ENCODE data around the gene VPS52.
"Not testable (repeated sequence)": the region's sequence is repeated elsewhere in the genome, so short reads cannot be mapped to it uniquely, and the experiment has no call there.

VPS52 gene

GRCh38 chr6:33236852-33237251, 34.8 kb downstream of the VPS52 start:
- H3K4me3 ChIP-seq (ENCODE audit: low read length): no peak overlapping the region
- no peak for TF ChIP-seq CTCF (IDR thresholded peaks at IDR 0.05; ENCODE audit: insufficient read depth, low read depth, low read length, missing control alignments)
- DNase-seq (ENCODE audit: low read depth): no peak

GRCh38 chr6:33236328-33236727, 35.3 kb downstream of the VPS52 start:
- no peak overlapping the region for H3K4me3 ChIP-seq (ENCODE audit: low read length)
- TF ChIP-seq CTCF (IDR thresholded peaks at IDR 0.05; ENCODE audit: insufficient read depth, low read depth, low read length, missing control alignments): no peak
- no peak for DNase-seq (ENCODE audit: low read depth)

- no peak for DNase-seq (ENCODE audit: low read depth)
- H3K4me3 ChIP-seq (ENCODE audit: low read length): no peak overlapping the region
- no peak for TF ChIP-seq CTCF (IDR thresholded peaks at IDR 0.05; ENCODE audit: insufficient read depth, low read depth, low read length, missing control alignments)
These were observed 36.4 kb downstream of the VPS52 start for GRCh38 chr6:33235221-33235634.

GRCh38 chr6:33226503-33227120, 45.1 kb downstream of the VPS52 start:
- not testable (repeated sequence) for DNase-seq (ENCODE audit: low read depth)

GRCh38 chr6:33217681-33218080, 54.0 kb downstream of the VPS52 start:
- peak; percentile 67 for DNase-seq (ENCODE audit: low read depth)
- no peak overlapping the region for H3K4me3 ChIP-seq (ENCODE audit: low read length)
- no peak for TF ChIP-seq CTCF (IDR thresholded peaks at IDR 0.05; ENCODE audit: insufficient read depth, low read depth, low read length, missing control alignments)

More at GRCh38 chr6:33226503-33227120, 45.1 kb downstream of the VPS52 start:
- not testable (repeated sequence) for H3K4me3 ChIP-seq (ENCODE audit: low read length)

GRCh38 chr6:33217246-33217645, 54.4 kb downstream of the VPS52 start:
- no peak overlapping the region for H3K4me3 ChIP-seq (ENCODE audit: low read length)
- peak; percentile 85 for DNase-seq (ENCODE audit: low read depth)
- TF ChIP-seq CTCF (IDR thresholded peaks at IDR 0.05; ENCODE audit: insufficient read depth, low read depth, low read length, missing control alignments): no peak

GRCh38 chr6:33216117-33216649, 55.5 kb downstream of the VPS52 start:
- TF ChIP-seq CTCF (IDR thresholded peaks at IDR 0.05; ENCODE audit: insufficient read depth, low read depth, low read length, missing control alignments): no peak
- DNase-seq (ENCODE audit: low read depth): no peak
- no peak overlapping the region for H3K4me3 ChIP-seq (ENCODE audit: low read length)

Data from epithelial cell of esophagus (primary cell).